Measurements from ENCODE around the gene TIGD3. TPM values are rescaled to one million over a fixed set of nuclear protein-coding genes. Genes with fewer than 3 reads are reported as not detected.
A peak's percentile ranks its signal among the peaks of the same experiment; 100 is the strongest.

TIGD3 gene
- total RNA-seq, 2 donors from 2014 or later = 0.95 to 1.5 TPM

- ATAC-seq (replicated peaks) = no peak
- Mint-ChIP-seq H3K36me3 (ENCODE audit: low read depth) (peaks cover 91% of the 10 kb centered on the region), H3K9me3 (no peaks in the 10 kb centered on the region)
These were observed 12.7 kb upstream of the TIGD3 start for GRCh38 chr11:65341856-65342255.

GRCh38 chr11:65351511-65351910 is 3.0 kb upstream of the TIGD3 start:
- H3K36me3 Mint-ChIP-seq (ENCODE audit: low read depth) = peaks cover 67% of the 10 kb centered on the region
- H3K4me1 Mint-ChIP-seq = peaks cover 8% of the 10 kb centered on the region
- no peak for ATAC-seq (replicated peaks)
- no peaks in the 10 kb centered on the region for H3K27me3 Mint-ChIP-seq
- H3K27ac Mint-ChIP-seq = peak overlapping the region; percentile 9
- H3K4me3 Mint-ChIP-seq = no peak overlapping the region
- no peaks in the 10 kb centered on the region for H3K9me3 Mint-ChIP-seq

More at GRCh38 chr11:65341856-65342255, 12.7 kb upstream of the TIGD3 start:
- Mint-ChIP-seq H3K4me3 (no peak overlapping the region), H3K27ac (no peak overlapping the region), H3K4me1 (peaks cover 16% of the 10 kb centered on the region), H3K27me3 (no peaks in the 10 kb centered on the region)

DNA sequence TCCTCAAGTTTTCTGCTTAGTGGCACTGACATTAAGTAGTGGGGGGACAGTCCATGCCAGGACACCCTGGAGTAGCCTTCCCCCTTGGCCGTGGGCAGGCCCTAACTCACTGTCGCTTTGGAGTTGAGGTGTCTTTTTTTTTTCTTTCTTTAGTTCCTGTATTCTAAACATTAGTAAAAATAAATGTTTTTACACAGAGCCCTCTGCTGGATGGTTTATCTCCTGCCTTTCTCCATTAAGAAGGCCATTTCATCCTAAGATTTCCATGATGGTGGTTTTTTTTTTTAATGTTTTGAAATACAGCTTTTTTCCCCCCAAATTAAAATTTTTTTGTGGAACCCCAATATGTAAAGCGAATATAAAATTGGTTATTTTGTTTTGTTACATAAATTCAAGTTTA is 1.8 kb upstream of the TIGD3 start:
- Mint-ChIP-seq H3K27me3 (no peaks in the 10 kb centered on the region), H3K27ac (no peak overlapping the region), H3K4me3 (no peak overlapping the region), H3K4me1 (peaks cover 8% of the 10 kb centered on the region), H3K36me3 (ENCODE audit: low read depth) (peaks cover 55% of the 10 kb centered on the region), H3K9me3 (no peaks in the 10 kb centered on the region)
- ATAC-seq (replicated peaks) = no peak

DNA sequence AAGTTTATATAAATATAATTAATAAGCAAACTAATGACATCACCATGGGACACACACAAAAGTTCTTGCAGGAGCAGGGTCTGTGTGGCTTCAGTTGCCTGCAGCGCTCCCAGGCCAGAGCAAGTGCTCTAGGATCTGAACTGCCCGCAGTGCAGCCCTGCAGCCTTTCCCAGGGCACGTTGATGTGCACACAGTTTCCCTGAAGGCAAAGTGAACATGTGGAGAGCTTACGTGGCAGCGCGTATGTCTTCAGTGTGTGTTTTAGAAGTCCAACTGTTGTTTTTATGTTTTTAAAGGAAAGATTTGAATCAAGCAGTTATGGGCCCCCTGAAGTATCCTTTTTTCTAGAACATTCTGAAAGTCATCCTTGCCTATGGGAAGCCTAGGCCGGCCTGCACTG is 1.2 kb upstream of the TIGD3 start:
- Mint-ChIP-seq H3K4me1 (peaks cover 8% of the 10 kb centered on the region), H3K36me3 (ENCODE audit: low read depth) (peaks cover 49% of the 10 kb centered on the region), H3K9me3 (no peaks in the 10 kb centered on the region), H3K4me3 (peak overlapping the region; percentile 85), H3K27me3 (no peaks in the 10 kb centered on the region), H3K27ac (no peak overlapping the region)
- no peak for ATAC-seq (replicated peaks)

DNA sequence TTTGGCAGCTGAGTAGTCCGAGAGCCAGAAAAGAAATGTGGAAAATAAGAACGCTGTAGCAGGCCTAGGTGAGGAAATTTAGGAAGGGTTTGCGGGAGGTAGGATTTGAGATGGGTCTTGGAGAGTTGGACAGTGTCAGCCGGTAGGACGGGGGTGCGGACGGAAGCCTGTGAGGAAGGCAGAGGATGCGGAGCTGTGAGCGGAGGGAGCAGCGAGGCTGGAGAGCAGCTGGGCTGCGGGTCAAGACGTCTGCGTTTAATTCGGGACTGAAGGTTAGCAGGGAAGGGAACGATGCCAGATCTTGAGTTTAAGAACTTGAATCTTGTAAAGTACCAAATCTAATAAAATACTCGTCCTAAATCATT is 669 bp upstream of the TIGD3 start:
- H3K36me3 Mint-ChIP-seq (ENCODE audit: low read depth) = peaks cover 44% of the 10 kb centered on the region
- peak overlapping the region; percentile 85 for H3K4me3 Mint-ChIP-seq
- no peaks in the 10 kb centered on the region for H3K27me3 Mint-ChIP-seq
- H3K9me3 Mint-ChIP-seq = no peaks in the 10 kb centered on the region
- H3K27ac Mint-ChIP-seq = no peak overlapping the region
- peaks cover 8% of the 10 kb centered on the region for H3K4me1 Mint-ChIP-seq
- ATAC-seq (replicated peaks) = no peak

GRCh38 chr11:65355013-65355775 is 643 bp downstream of the TIGD3 start:
- H3K4me3 Mint-ChIP-seq = peak overlapping the region; percentile 85
- H3K4me1 Mint-ChIP-seq = peaks cover 12% of the 10 kb centered on the region
- peak; percentile 25 for ATAC-seq (replicated peaks)
- no peaks in the 10 kb centered on the region for H3K9me3 Mint-ChIP-seq
- peaks cover 30% of the 10 kb centered on the region for H3K36me3 Mint-ChIP-seq (ENCODE audit: low read depth)
- H3K27me3 Mint-ChIP-seq = no peaks in the 10 kb centered on the region
- peak overlapping the region; percentile 78 for H3K27ac Mint-ChIP-seq

DNA sequence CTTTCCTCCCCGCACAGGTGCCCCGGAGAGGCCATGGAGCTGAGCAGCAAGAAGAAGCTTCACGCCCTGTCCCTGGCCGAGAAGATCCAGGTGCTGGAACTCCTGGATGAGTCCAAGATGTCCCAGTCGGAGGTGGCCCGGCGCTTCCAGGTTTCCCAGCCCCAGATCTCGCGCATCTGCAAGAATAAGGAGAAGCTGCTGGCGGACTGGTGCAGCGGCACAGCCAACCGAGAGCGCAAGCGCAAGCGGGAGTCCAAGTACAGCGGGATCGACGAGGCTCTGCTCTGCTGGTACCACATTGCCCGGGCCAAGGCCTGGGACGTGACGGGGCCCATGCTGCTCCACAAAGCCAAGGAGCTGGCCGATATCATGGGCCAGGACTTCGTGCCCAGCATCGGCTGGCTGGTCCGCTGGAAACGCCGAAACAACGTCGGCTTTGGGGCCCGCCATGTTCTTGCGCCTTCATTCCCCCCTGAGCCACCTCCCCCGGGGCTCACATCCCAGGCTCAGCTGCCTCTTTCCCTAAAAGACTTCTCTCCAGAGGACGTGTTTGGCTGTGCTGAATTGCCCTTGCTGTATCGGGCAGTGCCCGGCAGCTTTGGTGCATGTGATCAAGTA is 1.3 kb downstream of the TIGD3 start:
- no peaks in the 10 kb centered on the region for H3K27me3 Mint-ChIP-seq
- peaks cover 23% of the 10 kb centered on the region for H3K36me3 Mint-ChIP-seq (ENCODE audit: low read depth)
- H3K4me1 Mint-ChIP-seq = peaks cover 12% of the 10 kb centered on the region
- ATAC-seq (replicated peaks) = no peak
- H3K4me3 Mint-ChIP-seq = peak overlapping the region; percentile 85
- H3K9me3 Mint-ChIP-seq = no peaks in the 10 kb centered on the region
- H3K27ac Mint-ChIP-seq = peak overlapping the region; percentile 78

DNA sequence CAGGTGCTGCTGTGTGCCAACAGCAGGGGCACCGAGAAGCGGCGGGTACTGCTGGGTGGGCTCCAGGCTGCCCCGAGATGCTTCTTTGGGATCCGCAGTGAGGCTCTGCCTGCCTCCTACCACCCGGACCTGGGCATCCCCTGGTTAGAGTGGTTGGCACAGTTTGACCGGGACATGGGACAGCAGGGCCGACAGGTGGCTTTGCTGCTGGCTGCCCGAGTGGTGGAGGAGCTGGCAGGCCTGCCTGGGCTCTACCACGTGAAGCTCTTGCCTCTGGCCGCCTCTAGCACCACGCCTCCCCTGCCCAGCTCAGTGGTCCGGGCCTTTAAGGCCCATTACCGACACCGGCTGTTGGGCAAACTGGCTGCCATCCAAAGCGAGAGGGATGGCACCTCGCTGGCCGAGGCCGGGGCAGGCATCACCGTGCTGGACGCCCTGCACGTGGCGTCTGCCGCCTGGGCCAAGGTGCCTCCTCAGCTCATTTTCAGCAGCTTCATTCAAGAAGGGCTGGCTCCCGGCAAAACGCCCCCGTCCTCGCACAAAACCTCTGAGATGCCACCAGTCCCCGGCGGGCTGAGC is 1.9 kb downstream of the TIGD3 start:
- peaks cover 18% of the 10 kb centered on the region for H3K36me3 Mint-ChIP-seq (ENCODE audit: low read depth)
- H3K4me1 Mint-ChIP-seq = peaks cover 12% of the 10 kb centered on the region
- no peak for ATAC-seq (replicated peaks)
- no peak overlapping the region for H3K27ac Mint-ChIP-seq
- no peaks in the 10 kb centered on the region for H3K27me3 Mint-ChIP-seq
- H3K9me3 Mint-ChIP-seq = no peaks in the 10 kb centered on the region
- peak overlapping the region; percentile 85 for H3K4me3 Mint-ChIP-seq

DNA sequence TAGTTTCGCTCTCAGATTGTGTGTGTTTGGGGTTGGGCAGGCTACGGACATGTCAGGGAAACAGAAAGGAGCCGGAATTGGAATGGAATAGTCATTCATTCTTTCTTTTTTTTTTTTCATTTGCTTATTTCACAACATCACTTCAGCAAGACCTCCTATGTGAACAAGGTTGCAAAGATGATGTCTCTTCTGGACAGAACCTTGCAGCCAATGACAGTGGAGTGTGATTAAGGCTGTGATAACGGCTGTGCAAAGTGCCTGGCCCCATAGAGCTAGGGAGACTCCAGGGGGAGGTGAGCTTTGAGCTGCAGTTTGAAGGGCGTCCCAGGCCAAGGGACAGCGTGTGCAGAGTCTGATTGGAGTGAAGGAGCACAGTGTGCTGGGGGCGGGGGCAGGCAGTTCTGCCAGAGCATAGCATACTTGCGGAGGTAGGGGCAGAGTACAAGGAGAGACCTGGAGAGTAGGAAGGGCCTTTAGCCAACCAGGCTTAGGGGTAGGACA is 3.4 kb downstream of the TIGD3 start:
- no peak overlapping the region for H3K27ac Mint-ChIP-seq
- no peak for ATAC-seq (replicated peaks)
- H3K36me3 Mint-ChIP-seq (ENCODE audit: low read depth) = peaks cover 3% of the 10 kb centered on the region
- H3K4me3 Mint-ChIP-seq = no peak overlapping the region
- H3K27me3 Mint-ChIP-seq = no peaks in the 10 kb centered on the region
- H3K9me3 Mint-ChIP-seq = no peaks in the 10 kb centered on the region
- peaks cover 17% of the 10 kb centered on the region for H3K4me1 Mint-ChIP-seq

GRCh38 chr11:65362320-65362931 is 7.9 kb downstream of the TIGD3 start:
- Mint-ChIP-seq H3K27me3 (no peaks in the 10 kb centered on the region), H3K9me3 (no peaks in the 10 kb centered on the region), H3K4me3 (no peak overlapping the region), H3K36me3 (ENCODE audit: low read depth) (no peaks in the 10 kb centered on the region), H3K4me1 (peaks cover 10% of the 10 kb centered on the region), H3K27ac (peak overlapping the region; percentile 55)
- ATAC-seq (replicated peaks) = peak; percentile 70

DNA sequence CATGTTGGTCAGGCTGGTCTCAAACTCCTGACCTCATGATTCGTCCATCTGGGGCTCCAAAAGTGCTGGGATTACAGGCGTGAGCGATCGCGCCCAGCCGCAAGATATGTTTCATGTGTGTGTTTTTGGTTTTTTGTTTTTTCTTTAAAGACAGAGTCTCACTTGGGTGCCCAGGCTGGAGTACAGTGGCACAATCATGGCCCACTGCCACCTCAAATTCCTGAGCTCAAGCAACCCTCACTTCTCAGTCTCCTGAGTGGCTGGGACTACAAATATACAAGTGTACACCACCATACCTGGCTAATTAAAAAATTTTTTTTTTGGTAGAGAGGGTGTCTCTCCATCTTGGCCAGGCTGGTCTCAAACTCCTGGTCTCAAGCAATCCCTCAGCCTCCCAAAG is 8.4 kb downstream of the TIGD3 start:
- Mint-ChIP-seq H3K4me3 (no peak overlapping the region), H3K9me3 (no peaks in the 10 kb centered on the region), H3K27me3 (no peaks in the 10 kb centered on the region), H3K27ac (no peak overlapping the region), H3K4me1 (peaks cover 10% of the 10 kb centered on the region), H3K36me3 (ENCODE audit: low read depth) (no peaks in the 10 kb centered on the region)
- ATAC-seq (replicated peaks) = no peak

DNA sequence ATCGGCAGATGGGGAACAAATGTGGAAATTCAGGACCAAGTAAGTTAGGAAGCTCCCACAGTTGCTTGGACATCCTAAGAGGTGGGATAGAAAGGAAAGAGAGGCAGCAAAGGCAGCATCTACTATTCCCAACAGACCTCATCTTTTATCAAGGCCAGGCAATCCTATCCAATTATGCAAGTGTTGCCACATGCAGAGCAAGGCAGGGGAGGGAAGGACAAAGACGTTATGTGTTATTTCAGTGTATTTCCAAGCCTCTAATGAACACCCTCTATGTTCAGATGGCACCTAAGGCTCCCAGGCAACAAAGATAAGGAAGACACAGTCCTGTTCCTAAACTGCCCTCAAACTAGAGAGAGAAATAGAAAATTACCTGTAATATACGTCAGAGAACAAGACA is 9.2 kb downstream of the TIGD3 start:
- Mint-ChIP-seq H3K27me3 (no peaks in the 10 kb centered on the region), H3K9me3 (no peaks in the 10 kb centered on the region), H3K4me3 (no peak overlapping the region), H3K4me1 (peaks cover 10% of the 10 kb centered on the region), H3K27ac (no peak overlapping the region), H3K36me3 (ENCODE audit: low read depth) (no peaks in the 10 kb centered on the region)
- no peak for ATAC-seq (replicated peaks)

- H3K4me3 Mint-ChIP-seq = no peak overlapping the region
- ATAC-seq (replicated peaks) = peak; percentile 82
- H3K27ac Mint-ChIP-seq = no peak overlapping the region
- H3K4me1 Mint-ChIP-seq = peaks cover 5% of the 10 kb centered on the region
- no peaks in the 10 kb centered on the region for H3K27me3 Mint-ChIP-seq
- no peaks in the 10 kb centered on the region for H3K9me3 Mint-ChIP-seq
- no peaks in the 10 kb centered on the region for H3K36me3 Mint-ChIP-seq (ENCODE audit: low read depth)
These were observed 11.8 kb downstream of the TIGD3 start for GRCh38 chr11:65366340-65366773.

DNA sequence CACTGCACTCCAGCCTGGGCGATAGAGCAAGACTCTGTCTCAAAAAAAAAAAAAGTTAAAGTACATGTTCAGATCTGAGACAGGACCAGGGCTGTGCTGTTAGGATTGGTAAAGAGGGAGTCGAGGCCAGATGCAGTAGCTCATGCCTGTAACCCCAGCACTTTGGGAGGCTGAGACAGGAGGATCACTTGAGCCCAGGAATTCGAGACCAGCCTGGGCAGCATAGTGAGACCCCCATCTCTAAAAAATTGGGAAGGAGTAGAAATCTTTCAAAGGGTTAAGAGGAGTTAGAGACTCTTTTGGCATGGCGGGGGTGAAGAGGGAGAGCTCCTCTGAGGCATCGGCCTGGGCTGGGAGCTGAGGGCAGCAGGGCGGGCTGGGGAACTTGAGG is 16.1 kb downstream of the TIGD3 start:
- H3K9me3 Mint-ChIP-seq = no peaks in the 10 kb centered on the region
- H3K27ac Mint-ChIP-seq = peak overlapping the region; percentile 56
- H3K4me3 Mint-ChIP-seq = no peak overlapping the region
- H3K27me3 Mint-ChIP-seq = no peaks in the 10 kb centered on the region
- no peak for ATAC-seq (replicated peaks)
- no peaks in the 10 kb centered on the region for H3K36me3 Mint-ChIP-seq (ENCODE audit: low read depth)
- no peaks in the 10 kb centered on the region for H3K4me1 Mint-ChIP-seq
